Measurements from ENCODE around the gene COP1.
"Not testable (repeated sequence)": the region's sequence is repeated elsewhere in the genome, so short reads cannot be mapped to it uniquely, and the experiment has no call there.

COP1 gene

DNA sequence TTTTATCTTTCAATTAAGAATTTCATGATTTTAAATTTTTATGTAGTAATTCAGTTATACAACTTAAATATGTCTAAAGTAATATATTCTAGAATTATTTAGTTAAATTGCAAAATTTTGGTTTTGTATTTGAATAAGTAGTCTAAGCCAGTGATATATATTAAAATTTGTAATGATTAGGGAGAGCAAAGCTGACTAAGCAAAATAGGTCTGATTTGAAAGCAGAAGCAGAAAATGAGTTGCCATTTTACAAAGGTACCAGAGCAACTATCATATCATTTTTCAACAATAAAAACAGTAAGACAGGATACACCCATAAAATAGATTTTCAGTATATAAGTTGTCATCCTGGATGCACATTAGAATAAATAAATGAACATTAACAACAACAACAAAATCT, 177.9 kb downstream of the COP1 start:
- Histone ChIP-seq H4K20me1 (ENCODE audit: insufficient read depth) (no peaks in the 10 kb centered on the region), H3K36me3 (ENCODE audit: insufficient read depth) (no peaks in the 10 kb centered on the region), H3K27me3 (ENCODE audit: insufficient read depth, low read depth) (no peaks in the 10 kb centered on the region), H3K4me3 (IDR thresholded peaks at IDR 0.05; ENCODE audit: insufficient read depth, low read depth, low read length) (no peak overlapping the region), H2AFZ (ENCODE audit: low read depth) (no peak overlapping the region), H3K4me2 (no peak overlapping the region), H3K79me2 (ENCODE audit: insufficient read depth, low read depth) (no peaks in the 10 kb centered on the region), H3K27ac (no peak overlapping the region), H3K4me1 (ENCODE audit: low read depth, poor library complexity, severe bottlenecking) (peaks cover 13% of the 10 kb centered on the region), H3K9ac (no peak overlapping the region)
- TF ChIP-seq, protein P1, sequence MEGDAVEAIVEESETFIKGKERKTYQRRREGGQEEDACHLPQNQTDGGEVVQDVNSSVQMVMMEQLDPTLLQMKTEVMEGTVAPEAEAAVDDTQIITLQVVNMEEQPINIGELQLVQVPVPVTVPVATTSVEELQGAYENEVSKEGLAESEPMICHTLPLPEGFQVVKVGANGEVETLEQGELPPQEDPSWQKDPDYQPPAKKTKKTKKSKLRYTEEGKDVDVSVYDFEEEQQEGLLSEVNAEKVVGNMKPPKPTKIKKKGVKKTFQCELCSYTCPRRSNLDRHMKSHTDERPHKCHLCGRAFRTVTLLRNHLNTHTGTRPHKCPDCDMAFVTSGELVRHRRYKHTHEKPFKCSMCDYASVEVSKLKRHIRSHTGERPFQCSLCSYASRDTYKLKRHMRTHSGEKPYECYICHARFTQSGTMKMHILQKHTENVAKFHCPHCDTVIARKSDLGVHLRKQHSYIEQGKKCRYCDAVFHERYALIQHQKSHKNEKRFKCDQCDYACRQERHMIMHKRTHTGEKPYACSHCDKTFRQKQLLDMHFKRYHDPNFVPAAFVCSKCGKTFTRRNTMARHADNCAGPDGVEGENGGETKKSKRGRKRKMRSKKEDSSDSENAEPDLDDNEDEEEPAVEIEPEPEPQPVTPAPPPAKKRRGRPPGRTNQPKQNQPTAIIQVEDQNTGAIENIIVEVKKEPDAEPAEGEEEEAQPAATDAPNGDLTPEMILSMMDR (conservative IDR thresholded peaks at IDR 0.05; ENCODE audit: low read depth, low read length), result no peak

DNA sequence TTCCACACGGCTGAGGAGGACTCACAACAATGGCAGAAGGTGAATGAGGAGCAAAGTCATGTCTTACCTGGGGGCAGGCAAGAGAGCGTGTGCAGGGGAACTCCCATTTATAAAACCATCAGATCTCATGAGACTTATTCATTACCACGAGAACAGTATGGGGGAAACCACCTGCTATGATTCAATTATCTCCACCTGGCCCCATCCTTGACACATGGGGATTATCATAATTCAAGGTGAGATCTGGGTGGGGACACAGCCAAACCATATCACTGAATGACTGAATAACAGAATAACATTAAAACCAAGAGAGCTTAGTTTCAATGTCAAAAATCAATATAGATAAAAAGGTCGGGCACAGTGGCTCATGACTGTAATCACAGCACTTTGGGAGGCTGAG, 179.2 kb downstream of the COP1 start:
- H3K27me3 ChIP-seq (ENCODE audit: insufficient read depth, low read depth); H3K4me3 ChIP-seq (IDR thresholded peaks at IDR 0.05; ENCODE audit: insufficient read depth, low read depth, low read length); H3K9ac ChIP-seq; H3K79me2 ChIP-seq (ENCODE audit: insufficient read depth, low read depth); H3K27ac ChIP-seq; H4K20me1 ChIP-seq (ENCODE audit: insufficient read depth); H2AFZ ChIP-seq (ENCODE audit: low read depth); H3K36me3 ChIP-seq (ENCODE audit: insufficient read depth); H3K4me2 ChIP-seq: not testable (repeated sequence)
- peaks cover 13% of the 10 kb centered on the region for H3K4me1 ChIP-seq (ENCODE audit: low read depth, poor library complexity, severe bottlenecking)

DNA sequence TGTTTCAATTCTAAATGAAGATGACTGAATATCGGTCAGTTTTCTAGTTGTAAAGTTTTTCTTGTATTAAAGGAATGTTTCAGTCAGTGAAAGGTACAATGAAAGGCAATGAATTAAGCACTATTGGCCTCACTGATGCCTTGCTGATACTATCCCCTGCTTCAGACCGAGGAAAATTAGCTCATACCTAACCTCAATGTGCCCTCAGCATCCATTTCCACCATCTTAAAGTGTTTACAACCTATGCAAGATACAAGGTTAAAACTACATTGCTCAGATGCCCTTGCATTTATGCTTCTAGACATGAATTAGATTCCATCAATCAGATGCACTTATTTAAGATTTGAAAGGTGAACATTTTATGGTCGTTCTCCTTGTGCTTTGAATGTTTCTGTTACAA, 184.5 kb downstream of the COP1 start:
- peaks cover 5% of the 10 kb centered on the region for H3K4me1 ChIP-seq (ENCODE audit: low read depth, poor library complexity, severe bottlenecking)
- no peak overlapping the region for H2AFZ ChIP-seq (ENCODE audit: low read depth)
- H3K4me3 ChIP-seq (IDR thresholded peaks at IDR 0.05; ENCODE audit: insufficient read depth, low read depth, low read length), result no peak overlapping the region
- H3K4me2 ChIP-seq, result no peak overlapping the region
- no peaks in the 10 kb centered on the region for H3K27me3 ChIP-seq (ENCODE audit: insufficient read depth, low read depth)
- no peak overlapping the region for H3K27ac ChIP-seq
- no peaks in the 10 kb centered on the region for H3K79me2 ChIP-seq (ENCODE audit: insufficient read depth, low read depth)
- TF ChIP-seq, protein P1 (conservative IDR thresholded peaks at IDR 0.05; ENCODE audit: low read depth, low read length), result no peak
- no peak overlapping the region for H3K9ac ChIP-seq
- H3K36me3 ChIP-seq (ENCODE audit: insufficient read depth), result no peaks in the 10 kb centered on the region
- no peaks in the 10 kb centered on the region for H4K20me1 ChIP-seq (ENCODE audit: insufficient read depth)

DNA sequence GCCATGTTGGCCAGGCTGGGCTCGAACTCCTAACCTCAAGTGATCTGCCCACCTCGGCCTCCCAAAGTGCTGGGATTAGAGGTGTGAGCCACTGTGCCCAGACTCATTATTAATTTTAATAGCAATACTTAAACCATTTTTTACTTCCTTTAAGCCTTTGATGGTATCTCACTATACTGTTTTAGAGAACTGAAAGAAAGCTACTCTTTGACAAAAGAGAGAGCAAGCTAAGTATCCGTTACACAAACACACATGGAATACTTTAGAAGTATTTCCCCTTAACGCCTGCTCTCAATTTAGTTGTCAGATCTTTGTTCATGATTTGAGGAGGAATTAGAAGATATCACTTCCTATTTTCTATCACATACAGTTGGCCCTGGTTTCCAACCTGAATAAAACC, 189.4 kb downstream of the COP1 start:
- no peaks in the 10 kb centered on the region for H4K20me1 ChIP-seq (ENCODE audit: insufficient read depth)
- no peaks in the 10 kb centered on the region for H3K4me1 ChIP-seq (ENCODE audit: low read depth, poor library complexity, severe bottlenecking)
- no peaks in the 10 kb centered on the region for H3K27me3 ChIP-seq (ENCODE audit: insufficient read depth, low read depth)
- no peak overlapping the region for H2AFZ ChIP-seq (ENCODE audit: low read depth)
- H3K79me2 ChIP-seq (ENCODE audit: insufficient read depth, low read depth), result no peaks in the 10 kb centered on the region
- TF ChIP-seq, protein P1 (conservative IDR thresholded peaks at IDR 0.05; ENCODE audit: low read depth, low read length), result no peak
- no peaks in the 10 kb centered on the region for H3K36me3 ChIP-seq (ENCODE audit: insufficient read depth)
- no peak overlapping the region for H3K27ac ChIP-seq
- H3K9ac ChIP-seq, result no peak overlapping the region
- no peak overlapping the region for H3K4me3 ChIP-seq (IDR thresholded peaks at IDR 0.05; ENCODE audit: insufficient read depth, low read depth, low read length)
- no peak overlapping the region for H3K4me2 ChIP-seq

DNA sequence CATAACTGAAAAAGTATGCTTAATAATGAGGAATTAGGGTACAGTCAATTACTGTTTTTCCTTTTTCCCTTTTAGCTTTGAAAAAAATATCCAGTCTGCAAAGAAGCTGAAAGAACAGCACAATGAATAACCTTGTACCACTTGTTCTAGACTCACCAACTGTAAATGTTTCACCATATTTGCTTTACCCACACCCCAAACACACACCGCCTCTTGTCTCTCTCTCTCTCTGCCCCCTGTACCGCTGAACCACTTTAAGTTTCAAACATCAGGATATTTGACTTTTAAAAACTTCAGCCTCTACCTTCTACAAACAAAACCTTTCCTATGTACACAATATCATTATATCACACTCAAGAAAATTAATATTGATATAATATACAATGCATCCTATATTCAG, 197.1 kb downstream of the COP1 start:
- no peak overlapping the region for H3K4me2 ChIP-seq
- TF ChIP-seq, protein P1 (conservative IDR thresholded peaks at IDR 0.05; ENCODE audit: low read depth, low read length), result no peak
- 0 out of 2 replicates have a peak, but pooled peaks cover 5% of the 10 kb centered on the region for H3K36me3 ChIP-seq (ENCODE audit: insufficient read depth)
- no peaks in the 10 kb centered on the region for H3K4me1 ChIP-seq (ENCODE audit: low read depth, poor library complexity, severe bottlenecking)
- no peaks in the 10 kb centered on the region for H3K27me3 ChIP-seq (ENCODE audit: insufficient read depth, low read depth)
- H3K27ac ChIP-seq, result no peak overlapping the region
- H3K9ac ChIP-seq, result no peak overlapping the region
- no peak overlapping the region for H3K4me3 ChIP-seq (IDR thresholded peaks at IDR 0.05; ENCODE audit: insufficient read depth, low read depth, low read length)
- no peaks in the 10 kb centered on the region for H3K79me2 ChIP-seq (ENCODE audit: insufficient read depth, low read depth)
- H4K20me1 ChIP-seq (ENCODE audit: insufficient read depth), result no peaks in the 10 kb centered on the region
- H2AFZ ChIP-seq (ENCODE audit: low read depth), result no peak overlapping the region

DNA sequence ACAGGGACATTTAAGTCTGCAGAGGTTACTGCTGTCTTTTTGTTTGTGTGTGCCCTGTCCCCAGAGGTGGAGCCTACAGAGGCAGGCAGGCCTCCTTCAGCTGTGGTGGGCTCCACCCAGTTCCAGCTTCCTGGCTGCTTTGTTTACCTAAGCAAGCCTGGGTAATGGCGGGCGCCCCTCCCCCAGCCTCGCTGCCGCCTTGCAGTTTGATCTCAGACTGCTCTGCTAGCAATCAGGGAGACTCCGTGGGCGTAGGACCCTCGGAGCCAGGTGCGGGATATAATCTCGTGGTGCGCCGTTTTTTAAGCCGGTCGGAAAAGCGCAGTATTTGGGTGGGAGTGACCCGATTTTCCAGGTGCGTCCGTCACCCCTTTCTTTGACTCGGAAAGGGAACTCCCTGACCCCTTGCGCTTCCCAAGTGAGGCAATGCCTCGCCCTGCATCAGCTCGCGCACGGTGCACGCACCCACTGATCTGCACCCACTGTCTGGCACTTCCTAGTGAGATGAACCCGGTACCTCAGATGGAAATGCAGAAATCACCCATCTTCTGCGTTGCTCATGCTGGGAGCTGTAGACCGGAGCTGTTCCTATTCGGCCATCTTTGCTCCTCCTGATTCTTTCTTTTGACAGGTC, 199.2 kb downstream of the COP1 start:
- not testable (repeated sequence) for H3K4me2 ChIP-seq; H3K79me2 ChIP-seq (ENCODE audit: insufficient read depth, low read depth); H2AFZ ChIP-seq (ENCODE audit: low read depth); H3K27ac ChIP-seq; H4K20me1 ChIP-seq (ENCODE audit: insufficient read depth); H3K36me3 ChIP-seq (ENCODE audit: insufficient read depth); H3K27me3 ChIP-seq (ENCODE audit: insufficient read depth, low read depth); H3K4me1 ChIP-seq (ENCODE audit: low read depth, poor library complexity, severe bottlenecking); H3K9ac ChIP-seq; H3K4me3 ChIP-seq (IDR thresholded peaks at IDR 0.05; ENCODE audit: insufficient read depth, low read depth, low read length)

DNA sequence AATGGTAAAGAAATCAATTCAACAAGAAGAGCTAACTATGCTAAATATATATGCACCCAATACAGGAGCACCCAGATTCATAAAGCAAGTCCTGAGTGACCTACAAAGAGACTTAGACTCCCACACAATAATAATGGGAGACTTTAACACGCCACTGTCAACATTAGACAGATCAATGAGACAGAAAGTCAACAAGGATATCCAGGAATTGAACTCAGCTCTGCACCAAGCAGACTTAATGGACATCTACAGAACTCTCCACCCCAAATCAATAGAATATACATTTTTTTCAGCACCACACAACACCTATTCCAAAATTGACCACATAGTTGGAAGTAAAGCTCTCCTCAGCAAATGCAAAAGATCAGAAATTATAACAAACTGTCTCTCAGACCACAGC, 212.4 kb downstream of the COP1 start:
- not testable (repeated sequence) for H3K4me2 ChIP-seq; H3K79me2 ChIP-seq (ENCODE audit: insufficient read depth, low read depth); H3K27ac ChIP-seq; H3K4me3 ChIP-seq (IDR thresholded peaks at IDR 0.05; ENCODE audit: insufficient read depth, low read depth, low read length); H4K20me1 ChIP-seq (ENCODE audit: insufficient read depth); H2AFZ ChIP-seq (ENCODE audit: low read depth); H3K27me3 ChIP-seq (ENCODE audit: insufficient read depth, low read depth); H3K9ac ChIP-seq; H3K4me1 ChIP-seq (ENCODE audit: low read depth, poor library complexity, severe bottlenecking); H3K36me3 ChIP-seq (ENCODE audit: insufficient read depth)

All from KMS-11 (cell line).